GM18508 (cell line): ENCODE results near the gene UBN2.
A peak's percentile ranks its signal among the peaks of the same experiment; 100 is the strongest.
"Not testable (repeated sequence)": the region's sequence is repeated elsewhere in the genome, so short reads cannot be mapped to it uniquely, and the experiment has no call there.

Source experiments
- ATAC-seq: cut with Tn5 transposase; IDR thresholded peaks from one replicate; pipeline ENCODE4 v1.9.1; 2021; ENCODE audit warnings: moderate number of reproducible peaks; ENCODE audit not compliant: insufficient read depth, unreplicated experiment

The UBN2 gene

DNA sequence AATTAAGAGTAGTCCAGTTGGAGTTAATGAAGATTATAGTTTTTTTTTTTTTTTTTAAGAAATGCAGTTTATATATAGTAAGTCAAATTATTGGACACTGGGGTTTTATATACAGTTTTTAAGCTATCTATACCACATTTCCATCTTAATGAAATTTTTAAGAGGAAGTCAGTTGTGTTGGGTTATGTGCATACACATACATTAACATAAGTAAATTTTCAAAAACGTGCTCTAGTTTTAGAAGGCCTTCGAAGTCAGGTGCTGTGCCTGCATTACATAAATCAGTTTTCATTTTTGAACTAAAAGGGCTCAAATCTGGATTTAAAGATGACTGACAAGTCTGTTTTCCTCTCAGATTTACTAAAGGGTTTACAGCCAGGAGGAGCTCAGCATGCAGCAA, 62.5 kb downstream of the UBN2 start:
- no peak for ATAC-seq

DNA sequence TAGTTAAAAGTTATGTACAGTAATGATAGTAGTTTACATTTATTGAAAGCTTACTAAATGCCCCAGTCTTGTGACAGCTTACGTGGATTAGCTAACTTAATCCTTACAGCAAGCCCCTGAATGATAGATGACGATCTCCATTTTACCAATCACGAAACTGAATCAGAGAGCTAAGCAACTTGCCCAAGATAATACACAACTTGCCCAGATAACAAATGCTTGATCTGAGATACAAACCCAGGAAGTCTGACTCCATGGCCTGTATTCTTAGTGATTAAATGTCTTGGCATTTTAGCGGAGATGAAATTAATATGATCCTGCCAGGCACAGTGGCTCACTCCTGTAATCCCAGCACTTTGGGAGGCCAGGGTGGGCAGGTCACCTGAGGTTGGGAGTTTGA, 63.2 kb downstream of the UBN2 start:
- ATAC-seq: no peak

DNA sequence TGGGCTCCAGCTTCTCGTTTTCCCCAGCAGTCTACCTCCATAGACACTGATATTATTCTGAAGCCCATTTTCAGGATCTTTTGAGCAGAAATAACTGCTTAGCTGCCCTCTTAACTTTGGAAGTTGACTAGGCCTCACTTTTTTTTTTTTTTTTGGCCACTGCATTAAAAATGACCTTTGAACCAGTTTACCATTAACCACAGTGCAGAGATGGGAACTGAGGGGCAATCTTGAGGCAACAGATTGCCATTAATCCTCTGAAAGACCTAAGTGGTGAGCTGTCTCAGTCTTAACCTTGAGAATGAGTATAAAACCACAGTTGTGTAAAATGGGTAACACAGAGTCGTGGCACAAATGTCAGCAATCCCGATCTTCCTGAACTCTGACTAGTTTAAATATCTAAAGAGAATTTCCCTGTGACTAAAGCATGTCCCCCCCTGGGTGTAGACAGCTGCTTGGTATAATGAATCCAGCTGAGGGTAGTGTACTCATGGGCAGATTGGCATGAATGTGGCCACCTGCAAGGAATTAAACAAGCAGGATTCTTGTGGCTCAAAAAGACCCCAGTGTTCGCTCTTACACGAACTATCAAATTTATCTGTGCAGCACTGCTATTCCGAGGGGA, 64.0 kb downstream of the UBN2 start:
- no peak for ATAC-seq

DNA sequence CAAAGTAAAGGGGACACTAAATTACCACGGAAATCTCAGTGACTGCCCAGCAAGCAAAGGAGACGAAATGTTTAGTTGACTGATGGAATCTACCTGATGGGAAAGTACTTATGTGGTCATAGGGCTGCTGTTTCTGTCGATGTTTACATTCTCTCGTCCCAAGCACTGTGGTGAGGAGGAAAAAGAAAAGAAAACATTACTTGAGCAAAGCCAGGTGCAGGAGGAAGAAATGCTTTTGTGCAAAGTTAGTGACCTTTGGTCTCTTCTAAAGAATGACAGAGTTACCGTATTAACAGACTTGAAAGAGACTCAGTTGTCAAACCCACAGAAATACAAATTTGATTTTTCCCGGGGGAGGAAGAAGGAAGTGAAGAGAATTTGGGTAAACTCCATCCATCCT, 66.8 kb downstream of the UBN2 start:
- ATAC-seq: no peak

DNA sequence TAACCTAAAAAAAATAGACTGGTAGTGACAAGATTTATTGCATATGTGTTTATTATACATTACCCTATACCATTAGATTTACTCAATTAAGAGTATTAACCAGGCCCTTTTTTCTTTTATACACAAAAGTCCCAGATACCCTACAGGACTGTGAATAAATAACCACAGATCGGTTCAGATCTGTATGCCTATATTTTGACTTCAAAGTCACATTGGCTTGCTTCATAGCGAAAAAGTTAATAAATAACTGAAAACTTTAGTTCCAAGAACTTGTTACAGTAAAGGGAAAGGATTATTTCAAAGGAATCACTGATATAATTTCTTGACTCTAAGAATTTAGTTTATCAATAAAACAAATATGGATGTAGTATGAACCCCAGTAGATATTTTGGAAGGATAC, 68.3 kb downstream of the UBN2 start:
- ATAC-seq: no peak

DNA sequence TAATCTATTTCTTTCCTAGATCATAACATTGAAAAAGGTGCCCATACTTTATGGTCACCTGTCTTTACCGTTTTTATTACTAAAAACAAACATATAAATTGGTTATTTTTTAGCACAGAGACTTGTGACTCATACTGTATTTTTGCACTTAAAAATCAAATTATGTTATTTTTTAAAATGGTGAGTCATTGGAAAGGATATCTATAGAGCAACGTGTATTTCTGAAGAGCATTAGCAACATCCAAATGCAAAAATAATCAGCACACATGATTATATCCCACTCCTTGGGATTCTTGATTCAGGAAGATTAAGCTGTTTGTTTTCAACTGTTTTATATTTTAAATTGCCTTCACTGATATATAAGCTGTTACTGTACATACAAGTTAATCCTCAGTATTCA, 69.4 kb downstream of the UBN2 start:
- no peak for ATAC-seq

DNA sequence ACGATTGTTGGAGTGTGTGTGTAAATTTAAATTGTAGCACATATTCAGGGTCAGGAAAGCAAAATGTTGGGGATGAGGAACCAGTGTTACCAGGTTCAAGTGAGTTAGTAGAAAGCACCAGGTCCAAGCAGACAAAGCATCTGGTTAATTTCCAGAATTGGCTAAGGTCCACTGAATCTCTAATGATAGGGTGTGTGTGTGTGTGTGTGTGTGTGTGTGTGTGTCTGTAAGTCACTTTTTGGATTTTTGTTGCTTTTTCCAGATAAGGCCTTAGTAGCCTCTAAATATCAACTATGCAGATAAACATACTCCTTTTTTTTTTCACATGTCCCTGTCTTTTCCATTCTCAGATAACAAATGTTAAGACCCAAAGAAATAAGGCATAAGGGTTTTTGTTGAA, 73.5 kb downstream of the UBN2 start:
- ATAC-seq: no peak

DNA sequence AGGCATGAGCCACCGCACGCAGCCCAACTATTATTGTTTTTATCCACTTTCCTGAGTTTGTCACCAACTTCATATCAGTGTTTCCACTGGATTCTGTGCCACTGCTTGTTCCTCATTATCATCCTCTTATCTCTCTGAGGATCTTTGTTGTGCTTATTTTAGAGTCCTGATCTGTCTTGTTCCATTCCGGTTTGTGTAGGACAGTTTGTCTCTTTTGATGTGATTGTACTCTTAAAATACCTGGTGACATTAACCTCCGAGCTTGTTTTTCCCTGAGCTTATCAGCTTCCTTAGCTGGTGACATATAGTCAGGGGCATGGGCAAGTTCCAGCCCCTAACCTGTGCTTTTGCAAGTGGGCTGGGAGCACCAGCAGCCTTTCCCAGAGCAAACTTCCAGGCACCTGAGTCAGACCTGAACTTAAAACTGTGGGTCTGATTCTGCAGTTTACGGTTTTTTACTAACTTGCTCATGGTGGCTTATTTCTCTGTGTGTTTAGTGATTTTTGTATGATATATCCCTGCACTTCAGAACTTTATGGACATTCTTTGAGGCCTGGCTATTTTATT, 87.0 kb downstream of the UBN2 start:
- no peak for ATAC-seq

DNA sequence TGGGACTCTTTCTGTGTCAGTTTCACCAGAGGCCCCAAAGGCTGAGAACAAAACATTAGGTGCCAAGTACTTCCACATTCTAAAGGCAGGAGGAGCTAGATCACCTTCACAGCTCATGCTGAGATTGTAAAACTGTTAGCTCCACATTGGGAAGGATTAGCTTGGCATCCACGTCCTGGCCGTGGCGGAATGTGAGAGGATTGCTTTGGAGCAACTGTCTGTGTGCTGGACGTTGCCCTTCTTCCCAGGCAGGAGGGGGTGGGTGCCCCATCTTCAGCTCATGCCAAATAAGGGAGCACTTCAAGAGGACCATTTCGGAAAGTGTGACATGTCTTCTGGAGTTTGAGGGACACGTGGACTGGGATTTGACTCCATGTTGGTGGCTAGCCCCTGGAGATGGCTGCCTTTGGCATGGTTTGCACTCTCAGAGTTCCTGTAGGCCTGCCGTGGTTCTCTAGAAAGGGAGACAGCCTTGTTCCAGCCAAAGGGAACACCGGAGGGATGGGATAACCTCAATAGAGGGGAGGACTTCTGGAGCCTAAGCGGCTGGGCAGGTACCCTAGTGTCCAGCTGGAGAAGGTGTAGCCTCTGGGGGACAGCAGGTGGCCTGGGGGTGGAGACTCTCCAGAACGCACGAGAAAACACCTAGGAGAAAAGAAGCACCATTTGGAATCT, 90.2 kb downstream of the UBN2 start:
- ATAC-seq: no peak

DNA sequence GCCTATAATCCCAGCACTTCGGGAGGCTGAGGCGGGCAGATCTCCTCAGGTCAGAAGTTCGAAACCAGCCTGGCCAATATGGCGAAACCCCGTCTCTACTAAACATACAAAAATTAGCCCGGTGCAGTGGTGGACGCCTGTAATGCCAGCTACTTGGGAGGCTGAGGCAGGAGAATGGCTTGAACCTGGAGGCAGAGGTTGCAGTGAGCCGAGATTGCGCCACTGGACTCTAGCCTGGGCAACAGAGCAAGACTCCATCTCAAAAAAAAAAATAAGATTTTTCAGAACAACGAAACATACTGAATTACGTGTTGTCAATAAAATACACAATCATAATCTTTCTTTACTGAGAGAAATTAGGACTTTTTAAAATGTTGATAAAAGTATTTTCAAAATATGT, 93.7 kb downstream of the UBN2 start:
- ATAC-seq: not testable (repeated sequence)

DNA sequence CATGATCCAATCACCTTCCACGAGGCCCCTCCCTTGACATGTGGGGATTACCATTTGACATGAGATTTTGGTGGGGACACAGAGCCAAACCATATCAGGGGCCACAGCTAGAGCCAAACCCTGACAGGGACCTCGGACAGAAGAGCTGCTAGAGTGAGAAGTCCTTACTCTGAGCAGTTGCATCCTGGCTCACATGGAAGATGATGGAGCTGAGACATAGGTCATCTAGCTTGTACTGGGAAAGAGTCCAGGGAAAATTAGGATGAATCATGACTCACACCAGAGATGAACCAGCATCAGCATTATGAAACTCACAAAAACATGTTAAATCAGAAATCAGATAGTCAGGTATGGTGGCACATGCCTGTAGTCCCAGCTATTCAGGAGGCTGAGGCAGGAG, 97.3 kb downstream of the UBN2 start:
- ATAC-seq: no peak

DNA sequence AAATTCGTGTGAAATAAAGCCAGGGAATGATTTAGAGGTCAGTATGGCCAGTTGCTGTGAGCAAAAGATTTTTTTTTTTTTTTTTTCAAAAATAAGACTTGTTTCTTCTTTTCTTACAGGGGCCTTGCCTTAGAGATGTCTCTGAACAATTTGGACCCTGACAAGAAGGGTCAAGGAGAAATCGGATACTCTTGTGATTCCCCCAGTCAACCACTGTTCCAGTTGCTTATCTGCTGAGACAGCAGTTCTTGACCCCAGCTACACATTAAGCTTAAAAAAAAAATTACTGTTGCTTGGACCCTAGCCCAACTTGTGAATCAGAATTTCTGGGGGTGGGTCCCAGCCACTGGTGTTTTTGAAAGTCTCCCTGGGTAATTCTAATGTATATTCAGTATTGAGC, 98.1 kb downstream of the UBN2 start:
- ATAC-seq: no peak

DNA sequence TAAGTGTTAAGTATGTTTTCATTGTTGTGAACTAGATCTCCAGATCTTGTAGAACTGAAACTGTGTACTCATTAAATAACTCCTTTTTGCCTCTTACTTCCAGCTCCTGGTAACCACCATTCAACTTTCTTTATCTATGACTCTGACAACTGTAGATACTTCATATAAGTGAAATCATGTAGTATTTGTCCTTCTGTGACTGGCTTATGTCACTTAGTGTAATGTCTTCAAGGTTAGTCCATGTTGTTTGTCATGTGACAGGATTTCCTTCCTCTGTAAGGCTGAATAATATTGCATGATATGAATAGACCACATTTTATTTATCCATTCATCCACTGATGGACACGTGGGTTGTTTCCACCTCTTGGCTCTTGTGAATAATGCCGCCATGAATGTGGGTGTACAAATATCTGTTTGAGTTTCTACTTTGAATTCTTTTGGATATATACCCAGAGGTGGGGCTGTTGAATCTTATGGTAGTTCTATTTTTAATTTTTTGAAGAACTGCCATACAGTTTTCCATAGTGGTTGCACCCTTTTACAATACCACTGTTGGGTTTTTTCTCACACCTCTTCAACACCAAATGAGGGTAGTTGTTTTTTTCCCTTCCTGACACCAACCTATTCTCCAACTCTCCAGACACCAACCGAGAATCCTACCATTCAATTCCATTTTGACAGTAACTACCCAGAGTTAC, 99.4 kb downstream of the UBN2 start:
- ATAC-seq: no peak

DNA sequence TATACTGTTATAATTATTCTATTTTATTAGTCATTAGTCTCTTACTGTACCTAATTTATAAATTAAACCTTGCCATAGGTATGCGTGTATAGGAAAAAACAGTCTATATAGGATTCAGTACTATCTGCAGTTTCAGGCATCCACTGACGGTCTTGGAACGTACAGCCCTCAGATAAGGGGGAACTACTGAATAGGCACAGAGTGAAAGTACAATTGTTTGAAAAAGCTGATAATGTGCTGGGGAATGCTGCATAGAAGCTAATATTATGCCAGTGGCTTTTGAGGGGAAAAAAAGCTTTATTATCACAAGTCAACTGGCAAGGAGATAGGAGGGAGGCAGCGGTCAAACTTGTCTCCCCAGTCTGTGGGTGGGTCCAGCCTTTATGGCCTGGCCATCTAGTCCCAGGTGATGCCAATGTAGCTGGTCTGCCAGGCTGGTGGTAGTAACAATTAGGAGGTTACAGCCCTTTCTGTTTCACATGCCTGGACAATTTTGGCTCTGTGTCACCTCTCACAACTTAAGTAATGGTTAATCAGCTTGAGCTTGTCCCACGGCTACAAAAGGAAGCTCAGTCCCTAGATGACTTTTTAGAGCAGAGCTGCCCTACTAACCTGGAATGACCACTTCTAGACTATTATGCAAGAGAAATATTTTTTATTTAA, 101.8 kb downstream of the UBN2 start:
- no peak for ATAC-seq

DNA sequence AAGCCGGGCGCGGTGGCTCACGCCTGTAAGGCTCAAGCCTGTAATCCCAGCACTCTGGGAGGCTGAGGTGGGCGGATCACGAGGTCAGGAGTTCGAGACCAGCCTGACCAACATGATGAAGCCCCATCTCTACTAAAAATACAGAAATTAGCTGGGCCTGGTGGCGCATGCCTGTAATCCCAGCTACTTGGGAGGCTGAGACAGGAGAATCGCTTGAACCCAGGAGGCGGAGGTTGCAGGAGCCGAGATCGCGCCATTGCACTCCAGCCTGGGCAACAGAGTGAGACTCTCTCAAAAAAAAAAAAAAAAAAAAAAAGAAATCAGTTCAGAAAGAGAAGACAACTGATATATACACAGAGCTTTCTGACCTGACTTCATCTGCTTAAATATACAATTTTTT, 102.4 kb downstream of the UBN2 start:
- ATAC-seq: not testable (repeated sequence)

DNA sequence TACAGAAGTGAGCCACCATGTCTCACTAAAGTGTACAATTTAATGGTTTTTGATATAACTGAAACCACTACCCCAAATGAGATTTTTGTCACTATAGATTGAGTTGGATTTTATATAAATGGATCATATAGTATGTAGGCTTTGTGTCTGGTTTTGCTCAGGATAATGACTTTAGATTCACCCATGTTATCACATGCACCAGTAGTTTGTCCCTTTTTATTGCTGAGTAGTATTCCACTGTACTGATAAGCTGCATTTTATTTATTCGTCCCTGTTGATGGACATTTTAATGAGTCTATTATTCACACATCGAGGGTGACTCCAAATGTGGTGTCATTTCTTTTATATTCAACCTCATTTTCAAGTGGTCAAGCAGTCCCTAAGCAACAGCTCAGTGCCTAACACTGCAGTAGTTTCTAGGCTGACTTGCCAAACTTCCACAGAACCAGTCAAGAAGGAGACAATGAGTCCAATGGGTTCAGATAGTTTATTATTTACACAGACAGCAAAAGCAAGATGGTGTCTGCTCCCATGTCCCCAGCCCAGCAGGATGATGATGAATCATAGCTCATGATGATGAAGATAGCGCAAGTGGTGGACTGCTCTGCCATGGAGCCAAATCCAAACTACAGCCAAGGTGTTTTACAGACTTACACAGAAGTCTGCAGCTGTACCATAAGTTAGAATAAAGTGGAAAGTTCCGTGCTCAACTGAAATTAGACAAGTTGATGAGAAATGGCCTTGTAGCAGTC, 103.5 kb downstream of the UBN2 start:
- ATAC-seq: no peak

DNA sequence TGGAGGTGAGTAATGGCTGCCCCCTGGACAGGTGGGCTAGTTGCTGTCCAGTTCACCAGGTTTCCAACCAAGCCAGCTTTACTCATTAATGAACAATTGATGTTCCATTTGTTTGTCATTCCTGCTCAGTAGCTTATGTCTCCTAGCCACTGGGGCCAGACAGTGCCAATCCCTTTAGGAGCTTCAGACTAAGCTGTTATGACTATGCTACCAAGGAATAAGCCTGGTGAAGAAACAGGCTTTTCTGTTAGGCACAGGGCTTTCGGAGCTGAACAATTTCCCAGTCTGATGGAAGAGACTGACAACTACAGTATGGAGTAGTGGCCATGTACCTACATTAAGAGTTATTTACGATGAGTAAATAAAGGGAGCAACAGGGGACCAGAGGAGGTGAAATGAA, 108.0 kb downstream of the UBN2 start:
- no peak for ATAC-seq

DNA sequence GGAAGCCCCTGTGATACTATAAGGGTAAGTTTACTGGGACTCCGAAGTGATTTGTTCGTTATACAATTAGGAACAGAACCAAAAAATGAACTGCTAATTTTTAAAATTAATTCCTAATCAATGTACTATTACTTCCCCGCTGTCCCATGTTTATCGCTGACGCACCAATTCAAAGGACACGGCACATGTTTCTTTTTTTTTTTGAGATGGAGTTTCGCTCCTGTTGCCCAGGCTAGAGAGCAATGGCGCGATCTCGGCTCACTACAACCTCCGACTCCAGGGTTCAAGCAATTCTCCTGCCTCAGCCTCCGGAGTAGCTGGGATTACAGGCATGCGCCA, 108.6 kb downstream of the UBN2 start:
- ATAC-seq: no peak

DNA sequence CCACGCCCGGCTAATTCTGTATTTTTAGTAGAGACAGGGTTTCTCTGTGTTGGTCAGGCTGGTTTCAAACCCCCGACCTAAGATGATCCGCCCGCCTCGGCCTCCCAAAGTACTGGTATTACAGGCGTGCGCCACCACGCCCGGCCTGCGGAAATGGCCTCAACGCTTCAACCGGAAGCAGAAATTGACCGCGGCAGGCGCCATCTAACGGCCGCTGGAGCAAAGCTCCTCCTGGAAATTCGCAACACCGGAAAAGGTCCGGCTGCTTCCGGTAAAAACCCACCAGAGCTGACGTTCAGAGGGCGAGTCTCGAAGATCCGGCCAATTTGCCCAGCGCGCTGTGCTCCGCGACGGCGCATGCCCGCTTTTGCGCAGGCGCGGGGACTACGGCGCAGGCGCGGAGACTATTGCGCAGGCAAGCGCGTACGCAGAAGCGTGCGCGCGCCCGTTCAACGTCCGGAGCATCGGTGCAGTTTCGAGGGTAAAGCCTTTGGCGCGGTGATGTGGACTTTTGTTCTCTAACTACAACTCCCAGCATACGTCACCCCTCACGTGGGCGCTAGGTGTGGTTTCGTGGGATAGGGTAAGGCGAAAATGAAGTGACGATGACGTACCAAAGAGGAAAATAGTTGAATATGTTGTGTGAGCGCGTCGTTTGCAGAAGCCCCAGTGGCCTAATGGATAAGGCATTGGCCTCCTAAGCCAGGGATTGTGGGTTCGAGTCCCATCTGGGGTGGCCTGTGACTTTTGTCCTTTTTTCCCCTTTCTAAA, 109.2 kb downstream of the UBN2 start:
- peak; percentile 79 for ATAC-seq

DNA sequence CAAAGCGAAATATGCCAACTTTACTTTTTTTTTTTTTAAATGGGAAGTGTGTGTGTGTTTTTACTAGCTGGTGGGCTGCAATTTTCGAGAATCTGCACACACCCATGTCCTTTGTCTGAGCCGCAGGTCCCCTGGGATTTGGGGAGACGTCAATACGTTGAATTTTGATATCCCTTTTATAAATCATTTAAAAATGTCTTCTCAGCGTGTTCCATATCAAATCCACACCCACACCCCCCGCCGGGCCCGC, 109.7 kb downstream of the UBN2 start:
- no peak for ATAC-seq
